Stimulated activated CD4-positive, alpha-beta T cell treated with anti-CD3 and anti-CD28 coated beads, Interleukin-1b, Interleukin-23, amount 100 ng/mL, for 24 hours (primary cell): ENCODE results near the gene SF3B2.
"Not testable (repeated sequence)": the region's sequence is repeated elsewhere in the genome, so short reads cannot be mapped to it uniquely, and the experiment has no call there.

ENCODE experiments used
- DNase-seq, 4 experiments: peaks; one replicate each; pipeline ENCODE4 v3.0.0-alpha.2; 2020; ENCODE audit warnings: low read depth in 4 of 4, low spot score in 1 of 4

The SF3B2 gene

DNA sequence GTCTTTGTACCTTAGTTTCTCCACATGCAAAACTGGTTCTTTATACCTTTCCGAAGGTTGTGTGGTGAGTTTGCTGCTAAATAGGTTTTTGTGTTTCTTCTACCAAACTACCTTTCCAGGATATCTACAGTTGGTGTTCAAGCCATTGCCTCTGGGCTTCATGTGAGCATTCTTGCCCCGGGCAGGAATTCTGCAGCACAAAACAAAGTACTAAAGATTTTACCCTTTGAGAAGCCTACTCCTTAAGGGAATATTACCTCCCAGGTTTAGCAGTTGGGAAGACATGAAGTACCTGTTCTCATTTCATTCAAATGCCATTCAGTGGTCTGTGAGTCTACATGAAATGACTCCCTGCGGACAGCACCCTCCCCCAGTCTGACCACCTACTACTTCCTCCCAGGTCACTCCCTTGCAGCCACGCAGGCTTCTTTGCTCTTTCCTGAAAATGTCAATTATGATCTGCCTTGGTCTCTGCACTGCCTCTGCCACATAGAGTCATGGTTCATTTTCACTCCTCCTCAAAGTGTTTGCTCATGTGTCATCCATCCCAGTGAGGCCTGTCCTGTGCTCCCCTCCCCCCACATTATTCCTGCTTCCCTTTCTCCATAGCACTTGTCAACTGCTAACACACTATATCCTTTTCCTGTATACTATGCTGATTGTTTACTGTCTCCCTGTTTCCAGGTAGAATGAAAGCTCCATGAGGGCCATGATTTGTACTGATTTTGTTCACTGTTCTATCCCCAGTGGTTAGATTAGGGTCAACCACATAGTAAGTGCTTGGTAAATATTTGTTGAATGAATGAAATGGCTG, 54.8 kb downstream of the SF3B2 start:
- no peak for DNase-seq

DNA sequence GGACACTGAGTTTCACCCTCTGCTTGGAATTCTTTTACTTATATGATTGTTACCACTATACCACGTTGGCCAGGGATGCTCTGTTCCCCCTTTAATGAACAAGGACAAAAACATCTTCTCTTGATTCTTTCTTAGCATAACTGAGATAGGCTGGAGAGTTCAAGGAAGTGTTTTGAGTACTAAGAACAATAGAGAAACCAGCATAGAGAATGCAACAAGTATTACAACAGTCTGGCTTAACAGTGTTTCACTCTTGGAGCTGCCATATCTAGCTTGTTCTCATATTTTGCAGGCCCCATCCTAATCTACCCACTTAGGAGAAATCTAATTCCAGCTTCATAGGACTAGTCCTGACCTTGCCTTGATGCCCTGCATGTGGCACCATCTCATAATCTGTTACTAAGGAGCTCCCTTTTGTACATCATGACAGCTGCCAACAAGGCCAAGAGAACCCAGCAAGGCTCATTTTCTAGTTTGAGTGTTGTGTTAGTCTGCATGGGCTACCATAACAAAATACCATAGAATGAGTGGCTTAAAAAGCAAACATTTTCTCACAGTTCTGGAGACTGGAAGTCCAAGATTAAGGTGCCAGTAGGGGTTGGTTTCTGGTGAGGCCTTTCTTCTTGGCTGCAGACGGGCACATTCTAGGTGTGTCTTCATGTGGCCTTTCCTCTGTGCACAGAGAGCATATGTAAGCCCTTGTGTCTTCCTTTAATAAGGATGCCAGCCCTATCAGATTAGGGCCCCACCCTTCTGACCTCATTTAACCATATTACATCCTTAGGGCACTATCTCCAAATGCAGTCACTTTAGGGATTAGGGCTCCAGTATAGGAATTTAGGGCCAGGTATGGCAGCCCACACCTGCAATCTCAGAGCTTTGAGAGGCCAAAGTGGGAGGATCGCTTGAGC, 55.7 kb downstream of the SF3B2 start:
- DNase-seq = no peak

DNA sequence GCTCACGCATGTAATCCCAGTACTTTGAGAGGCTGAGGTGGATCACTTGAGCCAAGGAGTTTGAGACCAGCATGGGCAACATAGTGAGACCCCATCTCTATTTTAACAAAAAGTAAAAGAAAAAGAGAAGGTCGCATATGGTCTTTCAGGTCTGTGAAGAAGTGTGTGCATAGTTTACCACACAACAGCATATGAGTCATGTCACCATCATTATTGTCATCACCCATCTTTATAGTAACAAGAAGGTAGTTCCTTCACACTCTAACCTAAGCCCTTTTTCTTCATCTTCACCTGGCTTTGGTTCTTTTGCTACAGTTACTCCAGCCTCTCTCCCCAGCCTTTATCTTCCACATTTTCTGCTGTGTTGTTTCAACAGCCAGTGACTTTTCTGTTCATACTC, 57.1 kb downstream of the SF3B2 start:
- no peak for DNase-seq

DNA sequence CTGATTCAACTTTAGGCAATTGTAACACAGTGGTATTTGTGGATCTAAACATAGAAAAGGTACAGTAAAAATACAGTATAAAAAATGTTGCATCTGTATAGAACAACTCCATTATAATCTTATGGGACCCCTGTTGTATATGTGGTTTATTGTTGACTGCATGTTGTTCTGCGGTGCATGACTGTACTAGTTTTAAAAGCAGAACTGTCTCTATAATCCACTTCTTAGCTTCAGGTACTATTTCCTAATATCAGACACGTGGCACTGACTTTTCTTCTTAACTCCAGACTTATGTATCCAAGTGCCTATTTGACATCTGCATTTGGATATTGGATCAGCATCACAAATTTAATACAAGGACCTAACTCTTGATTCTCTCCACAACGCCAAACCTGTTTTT, 59.0 kb downstream of the SF3B2 start:
- DNase-seq = no peak

DNA sequence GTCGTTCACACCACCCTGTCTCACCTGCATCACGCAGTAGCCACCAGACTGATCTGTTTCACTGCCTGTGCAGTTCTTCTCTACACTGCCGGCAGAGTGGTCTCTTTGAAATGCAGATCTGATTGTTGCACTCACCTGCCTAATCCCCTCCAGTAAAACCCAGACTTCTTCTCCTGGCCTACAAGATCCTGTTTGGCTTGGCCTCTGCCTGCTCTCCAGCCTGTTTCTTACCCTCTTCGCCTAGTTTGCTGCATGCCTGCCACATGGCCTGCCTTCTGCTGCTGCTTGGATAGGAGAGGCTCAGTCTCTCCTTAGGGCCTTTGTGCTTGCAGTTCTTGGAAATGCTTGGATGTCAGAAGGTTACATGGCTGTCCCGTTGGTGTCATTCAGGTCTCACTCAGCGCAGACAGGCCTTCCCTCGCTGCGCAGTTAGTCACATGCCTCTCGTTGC, 59.9 kb downstream of the SF3B2 start:
- no peak for DNase-seq

DNA sequence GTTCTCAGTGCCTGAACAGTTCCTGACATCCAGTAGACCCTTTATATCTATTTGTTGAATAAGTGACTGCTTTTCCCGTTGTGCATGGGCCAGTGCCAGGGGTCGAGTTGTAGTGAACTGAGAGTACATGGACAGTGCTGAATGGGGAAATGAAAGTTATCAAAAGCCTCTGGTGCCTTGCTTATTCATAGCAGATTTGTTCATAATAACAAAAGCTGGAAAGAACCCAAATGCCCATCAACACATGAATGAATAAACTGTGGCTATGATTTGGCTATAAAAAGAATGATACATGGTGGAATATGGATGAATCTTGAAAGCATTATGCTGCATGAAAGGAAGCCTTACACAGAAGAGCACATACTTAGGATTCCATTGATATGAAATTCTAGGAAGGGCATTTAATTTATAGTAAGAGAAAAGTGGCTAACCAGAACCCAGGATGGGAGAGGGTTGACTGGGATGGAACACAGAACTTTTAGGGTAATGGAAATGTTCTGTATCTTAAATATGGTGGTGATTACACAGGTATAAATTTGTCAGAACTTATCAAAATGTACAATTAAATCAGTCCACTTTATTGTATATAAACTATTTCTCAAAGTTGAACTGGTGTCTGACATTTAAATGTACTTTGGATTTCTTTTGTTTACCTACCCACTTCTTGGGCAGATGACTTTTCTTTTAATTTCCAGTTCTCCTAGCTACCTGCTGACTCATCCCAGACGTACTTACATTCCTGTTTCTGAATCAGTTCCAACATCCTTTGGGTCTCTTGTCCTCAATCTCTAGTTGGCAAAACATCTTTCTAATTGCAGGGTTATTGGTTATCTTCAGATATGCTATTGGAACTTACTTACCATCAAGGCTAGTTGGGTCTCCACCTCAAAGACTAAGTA, 60.7 kb downstream of the SF3B2 start:
- no peak for DNase-seq

DNA sequence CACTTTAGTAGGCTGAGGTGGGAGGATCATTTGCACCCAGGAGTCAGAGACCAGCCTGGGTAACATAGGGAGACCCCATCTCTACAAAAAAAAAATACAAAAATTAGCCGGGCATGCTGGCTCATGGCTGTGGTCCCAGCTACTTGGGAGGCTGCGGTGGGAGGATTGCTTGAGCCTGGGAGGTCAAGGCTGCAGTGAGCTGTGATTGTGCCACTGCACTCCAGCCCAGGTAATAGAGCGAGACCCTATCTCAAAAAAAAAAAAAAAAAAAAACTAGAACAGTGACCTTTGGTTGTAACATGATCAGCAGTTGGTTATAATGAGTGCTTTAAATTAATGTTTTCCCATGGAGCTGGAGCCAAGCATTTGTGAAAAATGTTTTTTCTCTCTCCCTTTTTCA, 62.8 kb downstream of the SF3B2 start:
- DNase-seq = not testable (repeated sequence)

DNA sequence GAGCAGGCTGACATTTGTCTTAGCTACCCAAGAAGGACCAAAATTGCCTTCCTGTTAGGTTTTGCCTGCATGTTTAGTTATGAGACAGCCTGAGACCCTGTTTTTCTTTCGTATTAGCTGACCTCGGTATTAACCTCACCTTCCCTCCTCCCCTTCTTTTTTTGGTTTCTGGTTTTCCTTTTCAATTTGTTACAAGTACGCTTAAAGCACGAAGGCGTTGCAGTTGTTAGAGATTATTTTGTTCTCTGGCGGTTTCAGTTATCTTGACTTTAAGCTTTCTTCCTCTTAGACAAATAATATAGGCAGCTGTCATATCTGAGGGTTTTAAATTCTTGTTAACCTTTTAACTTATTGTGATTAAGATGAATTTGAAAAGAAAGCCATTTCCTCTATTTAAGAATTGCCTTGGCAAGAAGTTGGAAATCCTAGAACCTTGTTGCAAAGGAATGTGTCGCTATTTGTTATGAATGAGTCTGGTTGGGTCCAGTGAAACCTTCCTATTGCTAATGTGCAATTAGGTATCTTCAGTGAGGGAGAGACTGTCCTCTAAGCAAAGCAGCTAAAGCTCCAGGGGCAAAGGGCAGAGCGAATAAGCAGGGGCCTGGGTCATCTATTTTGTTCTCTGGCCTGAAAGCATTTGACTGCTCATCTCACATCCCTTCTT, 63.6 kb downstream of the SF3B2 start:
- no peak for DNase-seq

DNA sequence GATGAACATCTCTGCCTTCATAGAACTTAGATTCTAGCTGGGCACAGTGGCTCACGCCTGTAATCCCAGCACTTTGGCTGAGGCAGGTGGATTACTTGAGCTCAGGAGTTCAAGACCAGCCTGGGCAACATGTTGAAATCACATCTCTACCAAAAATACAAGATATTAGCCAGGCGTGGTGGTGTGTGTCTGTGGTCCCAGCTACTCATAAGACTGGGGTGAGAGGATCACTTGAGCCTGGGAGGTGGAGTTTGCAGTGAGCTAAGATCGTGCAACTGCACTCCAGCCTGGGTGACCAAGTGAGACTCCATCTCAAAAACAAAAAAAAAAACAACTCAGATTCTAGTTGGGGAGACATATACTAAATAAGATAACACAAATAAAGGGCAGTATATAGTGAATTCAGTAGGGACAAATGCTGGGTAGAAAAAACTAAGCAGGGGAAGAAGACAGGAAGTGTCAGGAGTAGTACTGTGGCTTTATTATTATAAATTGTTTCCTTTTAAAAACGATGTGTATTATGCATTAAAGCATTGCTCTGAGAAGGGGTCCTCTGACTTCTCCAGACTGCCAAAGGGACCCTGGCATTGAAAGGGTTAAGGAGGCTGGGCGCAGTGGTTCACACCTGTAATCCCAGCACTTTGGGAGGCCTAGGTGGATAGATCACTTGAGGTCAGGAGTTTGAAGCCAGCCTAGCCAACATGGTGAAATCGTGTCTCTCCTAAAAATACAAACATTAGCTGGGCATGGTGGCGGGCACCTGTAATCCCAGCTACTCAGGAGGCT, 64.6 kb downstream of the SF3B2 start:
- no peak for DNase-seq

DNA sequence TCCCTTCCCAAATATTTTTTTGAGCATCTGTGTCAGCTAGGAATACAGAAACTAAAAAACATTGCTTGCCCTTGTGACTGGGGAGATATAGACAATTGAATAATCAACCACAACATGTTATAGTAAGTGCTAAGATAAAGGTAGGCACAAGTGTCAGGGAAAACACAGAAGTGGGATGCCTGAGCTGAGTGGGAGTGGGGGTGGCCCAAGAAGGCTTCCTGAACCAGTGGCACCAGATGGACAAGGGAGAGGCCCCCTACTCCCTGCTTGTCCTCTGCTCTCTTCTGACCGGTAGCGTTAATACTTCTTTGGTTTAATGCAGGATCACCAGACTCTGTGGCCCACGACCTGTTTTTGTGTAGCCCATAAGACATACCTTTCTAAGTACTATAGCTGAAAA, 66.7 kb downstream of the SF3B2 start:
- no peak for DNase-seq
